Stimulated activated CD8-positive, alpha-beta memory T cell treated with anti-CD3 and anti-CD28 coated beads, Interleukin-7, amount 100 ng/mL, for 24 hours (primary cell): ENCODE data around the gene MYO1E.
"Not testable (repeated sequence)": the region's sequence is repeated elsewhere in the genome, so short reads cannot be mapped to it uniquely, and the experiment has no call there.

ENCODE experiments used
- DNase-seq: peaks from one replicate; pipeline ENCODE4 v3.0.0-alpha.2; 2020; ENCODE audit warnings: low read depth

MYO1E gene

DNA sequence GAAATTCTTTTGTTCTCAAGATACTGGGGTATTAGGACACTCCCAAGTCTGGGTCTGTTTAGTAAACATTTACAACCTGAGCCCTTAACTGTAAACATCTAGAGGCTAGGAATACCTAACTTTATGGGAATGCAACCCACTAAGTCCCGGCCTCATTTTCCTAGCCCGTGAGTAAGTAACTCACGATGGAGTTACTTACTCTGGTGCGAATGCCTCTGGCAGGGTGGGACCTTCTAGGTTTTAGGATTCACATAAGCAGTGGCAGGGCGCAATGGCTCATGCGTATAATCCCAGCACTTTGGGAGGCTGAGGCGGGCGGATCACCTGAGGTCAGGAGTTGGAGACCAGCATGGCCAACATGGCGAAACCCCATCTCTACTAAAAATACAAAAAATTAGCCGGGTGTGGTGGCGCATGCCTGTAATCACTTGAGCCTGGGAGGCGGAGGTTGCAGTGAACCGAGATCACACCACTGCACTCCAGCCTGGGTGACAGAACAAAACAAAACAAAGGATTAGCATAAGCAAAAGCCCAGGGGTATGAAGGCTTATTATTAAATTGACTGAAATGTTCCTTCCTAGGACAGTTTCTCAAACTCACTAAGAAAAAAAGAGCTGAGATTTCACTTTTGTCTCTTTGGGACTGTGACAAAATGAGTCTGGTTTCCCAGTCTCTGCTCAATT lies 14.7 kb upstream of the MYO1E start:
- DNase-seq = not testable (repeated sequence)

GRCh38 chr15:59385171-59385570 lies 12.5 kb upstream of the MYO1E start:
- DNase-seq = no peak

GRCh38 chr15:59384507-59384906 lies 11.8 kb upstream of the MYO1E start:
- DNase-seq = no peak

DNA sequence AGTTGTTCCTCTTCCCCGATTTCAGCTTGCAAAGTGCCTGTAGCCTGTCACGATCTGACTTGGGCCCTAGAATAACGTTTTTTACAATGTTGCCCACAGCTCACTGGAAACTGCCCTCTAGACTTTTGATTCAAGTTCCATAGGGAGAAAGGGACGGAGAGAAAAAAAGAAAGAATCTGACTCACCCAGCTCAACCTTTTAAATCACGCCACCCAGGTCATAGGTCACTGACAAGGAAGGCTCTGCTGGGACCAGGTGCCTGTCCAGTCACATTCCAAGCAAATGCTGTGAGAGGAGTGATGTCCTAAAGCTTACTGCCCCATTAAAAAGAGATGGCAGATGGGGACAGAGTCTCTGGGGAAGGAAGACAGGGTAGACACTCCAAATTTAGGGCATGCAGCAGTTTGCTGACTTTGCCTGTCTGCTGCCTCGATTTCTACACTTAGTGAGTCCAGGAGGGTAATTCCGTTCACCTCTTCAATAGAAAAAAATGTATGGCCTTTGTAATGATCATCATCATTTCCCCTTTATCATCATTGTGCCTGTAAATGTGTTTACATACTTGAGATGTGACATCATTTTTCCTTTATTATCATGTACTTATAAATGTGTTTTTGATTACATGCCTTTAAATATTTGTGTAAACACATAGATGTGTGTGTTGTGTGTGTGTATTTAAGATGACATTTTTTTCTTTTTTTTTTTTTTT lies 8.4 kb upstream of the MYO1E start:
- no peak for DNase-seq

DNA sequence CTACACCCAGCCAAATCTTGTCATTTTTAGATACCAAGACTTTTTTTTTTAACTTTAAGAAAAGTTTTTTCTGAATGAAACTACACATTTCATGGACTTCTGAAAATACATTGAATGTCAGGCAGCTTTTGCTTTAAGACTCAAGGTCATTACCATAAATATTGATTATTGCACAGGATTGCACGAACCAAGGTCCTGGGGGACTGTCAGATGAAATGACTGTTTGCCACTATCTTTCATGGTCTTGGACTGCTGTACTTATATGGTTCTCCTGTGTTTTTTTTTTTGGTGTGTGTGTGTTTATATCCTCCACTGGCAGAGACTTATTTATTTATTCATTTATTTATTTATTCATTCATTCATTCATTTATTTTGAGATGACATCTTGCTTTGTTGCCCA lies 6.9 kb upstream of the MYO1E start:
- DNase-seq = no peak

GRCh38 chr15:59378855-59379254 lies 6.2 kb upstream of the MYO1E start:
- DNase-seq = no peak

- no peak for DNase-seq
Observed at GRCh38 chr15:59377924-59378323, 5.3 kb upstream of the MYO1E start.

- no peak for DNase-seq
Observed at GRCh38 chr15:59376733-59377132, 4.1 kb upstream of the MYO1E start.

- DNase-seq = no peak
Observed at GRCh38 chr15:59373215-59373614, 544 bp upstream of the MYO1E start.

DNA sequence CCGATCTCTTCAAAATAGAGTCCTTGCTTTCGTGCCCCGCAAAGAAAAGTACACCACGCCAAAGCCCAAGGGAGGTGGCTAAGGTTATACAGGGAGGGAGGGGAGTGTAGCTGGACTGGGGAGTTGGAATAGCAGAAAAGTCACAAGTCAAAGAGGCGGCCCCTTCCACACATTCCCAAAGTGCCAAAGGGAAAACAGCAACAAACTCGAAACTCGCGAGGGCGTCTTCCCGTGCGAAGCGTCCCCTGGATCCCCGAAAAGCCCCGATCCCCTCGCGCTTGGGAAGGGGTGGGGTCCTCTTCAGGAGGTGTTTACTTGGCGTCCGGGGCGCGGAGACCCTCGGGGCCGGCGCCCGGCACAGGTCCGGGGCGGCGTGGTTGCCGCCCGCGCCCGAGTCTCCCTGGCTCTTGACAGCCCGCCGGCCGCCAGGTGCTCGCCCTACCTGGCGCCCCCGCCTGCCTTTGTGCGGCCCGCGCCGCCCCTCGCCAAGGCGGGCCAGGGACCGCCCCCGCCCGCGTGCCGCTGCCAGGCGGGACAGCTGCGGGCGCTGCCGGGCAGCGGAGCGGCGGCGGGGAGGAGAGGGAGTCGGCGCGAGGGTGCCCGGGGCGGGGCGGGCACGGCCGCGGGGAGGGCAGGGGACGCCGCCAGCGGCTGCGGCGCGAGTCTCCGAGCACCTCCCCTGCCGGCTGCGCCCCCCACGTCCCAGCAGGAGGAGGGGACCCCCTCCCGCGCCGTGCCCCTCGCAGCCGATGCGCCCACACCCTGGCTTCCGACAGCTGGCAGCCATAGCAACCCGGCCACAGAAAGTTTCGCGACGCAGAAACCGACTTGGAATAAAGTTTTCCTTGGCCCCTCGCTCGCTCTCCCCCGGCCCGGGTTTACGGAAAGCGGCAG lies 966 bp downstream of the MYO1E start:
- DNase-seq = no peak

GRCh38 chr15:59369597-59369996 lies 3.1 kb downstream of the MYO1E start:
- no peak for DNase-seq

GRCh38 chr15:59367022-59367451 lies 5.6 kb downstream of the MYO1E start:
- DNase-seq = no peak

DNA sequence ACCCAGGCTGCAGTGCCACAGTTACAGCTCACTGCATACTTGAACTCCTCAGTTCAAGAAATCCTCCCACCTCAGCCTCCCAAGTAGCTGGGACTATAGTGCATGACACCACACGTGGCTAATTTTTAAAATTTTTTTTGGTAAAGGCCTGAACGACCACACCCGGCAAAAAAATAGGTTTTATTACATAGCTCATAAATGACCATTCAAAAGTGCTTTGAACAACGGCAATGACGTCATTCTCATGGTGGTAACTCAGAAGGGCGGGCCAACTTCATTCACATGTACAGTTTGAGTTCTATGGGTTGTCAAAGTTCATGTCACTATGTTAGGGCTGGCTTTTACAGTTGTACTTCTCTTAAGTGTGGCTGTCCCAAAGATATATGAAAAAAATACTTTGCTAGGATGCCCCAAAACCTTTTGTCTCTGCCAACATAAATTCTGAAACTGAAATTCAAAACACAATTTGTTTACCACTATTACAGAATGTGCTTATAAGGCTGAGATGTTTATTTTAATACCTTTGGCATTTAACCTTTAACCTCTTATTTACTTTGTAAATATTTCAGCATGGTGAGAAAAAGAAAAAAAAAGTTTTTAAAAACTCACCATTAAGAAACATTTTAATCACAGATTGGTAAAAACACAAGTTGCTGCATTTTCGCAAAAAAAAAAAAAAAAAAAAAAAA lies 6.2 kb downstream of the MYO1E start:
- DNase-seq = no peak

GRCh38 chr15:59364248-59364647 lies 8.4 kb downstream of the MYO1E start:
- DNase-seq = no peak

DNA sequence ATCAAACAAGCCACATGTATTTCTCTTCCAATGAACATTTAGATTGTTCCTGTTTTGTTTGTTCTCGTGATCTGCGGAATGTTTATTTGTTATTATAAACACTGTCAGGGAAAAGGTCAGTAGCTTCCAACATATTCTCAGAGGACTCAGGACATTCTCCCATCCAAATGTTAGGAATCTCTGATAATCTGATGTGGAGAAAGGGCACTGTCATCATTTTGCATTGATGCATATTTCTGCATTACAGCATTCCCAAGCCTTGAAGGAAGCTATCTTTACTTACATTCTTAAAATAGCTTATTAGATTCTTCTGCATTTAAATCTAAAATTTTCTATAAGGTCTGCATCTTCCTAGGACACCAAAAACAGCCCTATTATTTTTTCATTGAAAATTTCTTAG lies 10.3 kb downstream of the MYO1E start:
- DNase-seq = no peak

DNA sequence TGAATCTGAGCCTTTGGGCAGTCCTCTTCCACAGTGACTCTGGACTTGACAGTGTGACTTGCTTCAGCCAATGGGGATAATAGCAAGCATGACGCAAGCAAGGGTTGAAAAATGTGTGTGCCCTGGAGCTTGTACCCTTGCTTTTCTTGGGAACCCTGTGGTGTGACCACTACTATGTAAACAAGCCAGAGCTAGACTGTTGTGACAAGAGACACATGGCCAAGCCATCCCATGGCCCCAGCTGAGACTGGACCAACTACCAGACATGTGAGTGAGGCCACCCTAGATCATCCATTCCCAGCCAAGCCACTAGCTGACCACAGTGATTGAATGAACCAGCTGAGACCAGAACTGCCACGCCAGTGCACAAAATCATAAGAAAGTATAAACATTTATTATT lies 11.8 kb downstream of the MYO1E start:
- DNase-seq = no peak

DNA sequence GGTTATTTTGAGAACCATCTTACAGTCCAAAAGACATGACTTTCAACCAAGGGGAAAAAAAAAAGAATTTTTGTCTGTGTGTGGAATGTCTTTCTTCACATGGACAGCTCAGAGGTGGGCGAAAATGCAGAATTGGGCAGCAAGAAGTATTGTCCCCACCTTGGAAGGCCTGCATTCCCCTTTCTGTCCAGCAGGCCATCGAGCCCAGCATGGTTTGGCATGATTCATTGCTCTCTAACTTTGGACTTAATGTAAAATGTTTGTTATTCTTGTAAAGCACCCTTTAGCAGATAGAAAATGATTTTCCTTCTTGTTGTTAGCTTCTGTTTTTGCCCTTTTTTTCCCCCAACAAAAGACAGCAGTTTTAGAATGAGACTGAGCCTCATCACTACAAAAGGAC lies 12.4 kb downstream of the MYO1E start:
- no peak for DNase-seq

DNA sequence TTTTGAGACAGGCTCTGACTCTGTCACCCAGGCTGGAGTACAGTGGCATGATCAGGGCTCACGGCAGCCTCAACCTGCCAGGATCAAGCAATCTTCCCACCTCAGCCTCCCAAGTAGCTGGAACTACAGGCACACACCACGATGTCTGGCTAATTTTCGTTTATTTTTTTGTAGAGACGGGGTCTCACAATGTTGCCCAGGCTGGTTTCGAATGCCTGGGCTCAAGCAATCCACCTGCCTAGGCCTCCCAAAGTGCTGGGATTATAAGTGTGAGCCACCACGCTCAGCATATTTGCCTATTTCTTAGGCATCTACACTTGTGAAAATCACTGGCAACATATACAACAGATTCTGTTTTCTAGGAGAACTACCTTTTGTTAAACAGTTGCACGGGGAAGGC lies 16.9 kb downstream of the MYO1E start:
- DNase-seq = no peak

DNA sequence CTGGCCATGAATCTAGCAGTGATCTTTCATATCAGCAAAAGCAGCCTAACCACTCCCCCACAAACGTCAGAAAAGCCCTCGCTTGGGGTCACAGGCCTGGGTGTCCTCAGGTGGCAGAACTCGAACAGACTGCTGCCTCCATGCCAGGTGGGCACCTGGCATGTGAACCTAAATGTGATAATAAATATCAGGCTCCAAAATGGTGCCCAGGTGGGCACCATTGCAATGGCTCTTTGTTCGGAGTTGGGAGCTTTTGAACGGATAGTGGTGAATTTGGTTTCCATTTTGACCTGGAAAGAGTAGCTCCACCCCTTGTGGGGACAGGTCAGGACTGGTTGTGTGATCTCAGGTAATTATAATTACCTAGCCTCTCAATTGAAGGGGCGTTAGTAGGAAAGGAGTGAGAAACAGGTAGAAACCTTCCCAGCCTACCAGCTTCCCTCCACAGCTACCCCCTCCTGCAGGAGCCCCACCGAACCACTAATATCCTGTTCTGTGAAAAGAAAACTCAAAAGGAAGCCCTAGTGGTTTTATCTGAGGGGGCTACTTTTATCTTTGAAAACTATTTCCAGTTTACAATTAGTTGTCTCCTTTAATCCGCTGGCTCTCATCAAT lies 18.1 kb downstream of the MYO1E start:
- no peak for DNase-seq

DNA sequence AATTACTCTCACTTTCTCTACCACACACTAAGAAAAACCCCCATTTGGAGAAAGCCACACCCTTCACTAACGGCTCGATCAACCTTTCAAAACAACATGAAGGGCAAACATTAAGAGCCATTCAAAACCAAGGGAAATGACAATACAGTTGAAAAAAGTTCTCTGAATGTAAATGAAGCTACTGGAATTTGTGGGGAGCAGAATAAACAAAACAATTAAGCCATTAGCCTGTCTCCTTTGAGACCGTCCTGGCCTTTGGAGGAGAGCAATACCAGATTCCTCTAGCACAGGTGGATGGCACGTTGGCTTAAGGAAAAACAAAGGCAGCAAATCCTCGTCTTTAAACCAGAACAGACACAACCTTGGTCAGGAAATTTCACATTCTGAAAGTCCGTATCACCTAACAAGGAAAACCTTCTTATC lies 18.7 kb downstream of the MYO1E start:
- DNase-seq = no peak

DNA sequence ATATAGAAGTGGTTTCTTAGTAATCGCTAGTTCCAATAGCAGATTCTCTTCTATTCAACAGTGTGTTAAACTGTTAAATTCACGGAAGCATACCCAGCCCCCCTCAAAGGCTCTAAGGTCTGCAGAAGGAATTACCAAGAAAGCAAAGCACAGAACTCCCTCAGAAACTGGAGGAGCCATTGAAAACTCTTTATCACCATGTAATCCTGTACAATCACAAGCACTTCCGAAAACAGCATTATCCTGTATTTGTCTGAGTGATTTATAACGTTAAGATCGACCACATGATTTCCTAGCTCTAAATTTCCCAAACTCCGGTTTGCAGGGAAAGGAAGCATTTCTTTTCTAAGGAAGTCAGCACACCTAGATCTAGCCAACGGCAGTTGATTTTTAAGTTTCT lies 20.0 kb downstream of the MYO1E start:
- no peak for DNase-seq

GRCh38 chr15:59352189-59352588 lies 20.5 kb downstream of the MYO1E start:
- DNase-seq = no peak
